Measurements from ENCODE around the gene ACOT8.

DNA sequence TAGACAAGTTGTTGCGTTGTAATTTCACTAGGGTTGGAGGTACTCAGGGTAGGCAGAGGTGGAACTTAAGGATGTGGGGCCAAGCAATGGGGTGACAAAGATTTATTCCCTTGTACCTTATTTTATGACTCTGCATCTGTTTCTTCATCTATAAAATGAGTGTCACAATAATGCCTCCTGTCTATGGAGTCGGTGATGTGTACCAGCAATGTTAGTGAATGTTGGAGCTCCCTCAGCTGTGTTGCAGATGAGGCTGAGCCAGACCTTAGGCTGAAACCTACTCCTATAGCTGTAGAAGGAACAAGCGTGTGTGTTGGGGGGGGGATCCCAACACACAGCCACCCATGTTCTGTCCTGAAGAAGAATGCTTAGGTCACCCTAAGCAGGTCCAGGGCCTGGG lies 40.2 kb downstream of the ACOT8 start:
- TF ChIP-seq, protein P1, sequence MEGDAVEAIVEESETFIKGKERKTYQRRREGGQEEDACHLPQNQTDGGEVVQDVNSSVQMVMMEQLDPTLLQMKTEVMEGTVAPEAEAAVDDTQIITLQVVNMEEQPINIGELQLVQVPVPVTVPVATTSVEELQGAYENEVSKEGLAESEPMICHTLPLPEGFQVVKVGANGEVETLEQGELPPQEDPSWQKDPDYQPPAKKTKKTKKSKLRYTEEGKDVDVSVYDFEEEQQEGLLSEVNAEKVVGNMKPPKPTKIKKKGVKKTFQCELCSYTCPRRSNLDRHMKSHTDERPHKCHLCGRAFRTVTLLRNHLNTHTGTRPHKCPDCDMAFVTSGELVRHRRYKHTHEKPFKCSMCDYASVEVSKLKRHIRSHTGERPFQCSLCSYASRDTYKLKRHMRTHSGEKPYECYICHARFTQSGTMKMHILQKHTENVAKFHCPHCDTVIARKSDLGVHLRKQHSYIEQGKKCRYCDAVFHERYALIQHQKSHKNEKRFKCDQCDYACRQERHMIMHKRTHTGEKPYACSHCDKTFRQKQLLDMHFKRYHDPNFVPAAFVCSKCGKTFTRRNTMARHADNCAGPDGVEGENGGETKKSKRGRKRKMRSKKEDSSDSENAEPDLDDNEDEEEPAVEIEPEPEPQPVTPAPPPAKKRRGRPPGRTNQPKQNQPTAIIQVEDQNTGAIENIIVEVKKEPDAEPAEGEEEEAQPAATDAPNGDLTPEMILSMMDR (IDR thresholded peaks at IDR 0.05): no peak
- TF ChIP-seq POLR2A (IDR thresholded peaks at IDR 0.05): no peak
